ENCODE measurements around the gene SOX5.

Gene SOX5

GRCh38 chr12:23950775-23951451, 1.4 kb upstream of the SOX5 start:
- no peak for TF ChIP-seq CTCF (IDR thresholded peaks at IDR 0.05; ENCODE audit: low read depth, low read length)
- peak overlapping the region; percentile 53 for H3K4me3 ChIP-seq (ENCODE audit: low read depth, low read length)

- no peak for TF ChIP-seq CTCF (IDR thresholded peaks at IDR 0.05; ENCODE audit: low read depth, low read length)
- peak overlapping the region; percentile 53 for H3K4me3 ChIP-seq (ENCODE audit: low read depth, low read length)
Observed at GRCh38 chr12:23950210-23950774, 822 bp upstream of the SOX5 start.

- H3K4me3 ChIP-seq (ENCODE audit: low read depth, low read length): no peak overlapping the region
Observed at GRCh38 chr12:23948291-23948690, 1.2 kb downstream of the SOX5 start.

GRCh38 chr12:23947395-23947794, 2.1 kb downstream of the SOX5 start:
- H3K4me3 ChIP-seq (ENCODE audit: low read depth, low read length): no peak overlapping the region
- no peak for TF ChIP-seq CTCF (IDR thresholded peaks at IDR 0.05; ENCODE audit: low read depth, low read length)

More at GRCh38 chr12:23948291-23948690, 1.2 kb downstream of the SOX5 start:
- TF ChIP-seq CTCF (IDR thresholded peaks at IDR 0.05; ENCODE audit: low read depth, low read length): no peak

- no peak overlapping the region for H3K4me3 ChIP-seq (ENCODE audit: low read depth, low read length)
- TF ChIP-seq CTCF (IDR thresholded peaks at IDR 0.05; ENCODE audit: low read depth, low read length): no peak
Observed at GRCh38 chr12:23945249-23945648, 4.2 kb downstream of the SOX5 start.

- TF ChIP-seq CTCF (IDR thresholded peaks at IDR 0.05; ENCODE audit: low read depth, low read length): no peak
- no peak overlapping the region for H3K4me3 ChIP-seq (ENCODE audit: low read depth, low read length)
Observed at GRCh38 chr12:23944067-23944466, 5.4 kb downstream of the SOX5 start.

GRCh38 chr12:23942841-23943240, 6.6 kb downstream of the SOX5 start:
- TF ChIP-seq CTCF (IDR thresholded peaks at IDR 0.05; ENCODE audit: low read depth, low read length): no peak
- no peak overlapping the region for H3K4me3 ChIP-seq (ENCODE audit: low read depth, low read length)
